SK-MEL-5 (cell line): Measurements from ENCODE around the gene GNPTG. TPM values are rescaled to one million over a fixed set of nuclear protein-coding genes. Genes with fewer than 3 reads are reported as not detected.

Source experiments
- DNase-seq: peaks from one replicate; pipeline ENCODE4 v3.0.0-alpha.2; 2016; ENCODE audit warnings: low read depth, low spot score
- in situ Hi-C: cut with HindIII; loops from 2 replicates; pipeline ENCODE4 v1.10.0; 2016; ENCODE audit warnings: low sequenced_read_pairs, high pct_unique_total_duplicates, low pct_unique_long_range_greater_than_20kb
- polyA plus RNA-seq, 2 experiments: library from polyadenylated mRNA; depleted of rRNA; stranded (reverse); fragments of >200 nt; gene quantifications; 2 replicates each; pipeline ENCODE4 v1.2.3, GENCODE V29; 2015
- total RNA-seq: library from RNA; depleted of rRNA; stranded (reverse); fragments of >200 nt; shearing (Covaris generic); gene quantifications from 2 replicates; pipeline ENCODE4 v1.2.3, GENCODE V29; 2014; rRNA removed

Gene GNPTG
- 102 and 110 TPM in 2 replicates for total RNA-seq
- polyA plus RNA-seq (2015; cell fraction: cytosol; rRNA removed), result 176 and 209 TPM in 2 replicates
- polyA plus RNA-seq (2015; cell fraction: nucleus; rRNA removed), result 75.2 and 99.0 TPM in 2 replicates

- in situ Hi-C loops, result no loop called here
- DNase-seq, result peak; percentile 72
These were observed at the start of gene GNPTG, which contains the start of gene TSR3 for GRCh38 chr16:1351582-1352362. GNPTG (plus strand) TSS chr16:1351931; CDS start chr16:1351966, 35 bp downstream. TSR3 (minus strand) TSS chr16:1351878; CDS start chr16:1351804, 74 bp downstream.

- no peak for DNase-seq
- in situ Hi-C loops, result no loop called here
These were observed 45.9 kb upstream of the GNPTG start for GRCh38 chr16:1305823-1306222.

DNA sequence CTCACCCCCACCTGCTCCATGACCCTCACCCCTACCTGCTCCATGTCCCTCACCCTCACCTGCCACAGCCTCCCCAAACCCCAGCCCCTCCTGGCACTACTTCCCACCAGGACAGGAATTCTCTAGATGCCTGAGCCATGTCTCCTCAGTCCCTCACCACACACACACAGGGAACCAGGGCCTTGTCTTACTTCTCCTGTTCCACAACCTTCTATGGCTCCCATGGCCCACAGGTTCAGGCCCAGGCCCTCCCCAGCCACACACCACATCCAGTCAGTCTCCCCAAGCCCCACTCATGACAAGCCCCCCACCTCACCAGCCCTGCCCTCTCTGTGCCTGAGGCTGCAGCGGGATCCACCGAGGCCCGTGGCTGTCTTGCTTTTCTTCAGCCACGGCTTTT lies 45.4 kb upstream of the GNPTG start:
- in situ Hi-C loops, result no loop called here
- no peak for DNase-seq

DNA sequence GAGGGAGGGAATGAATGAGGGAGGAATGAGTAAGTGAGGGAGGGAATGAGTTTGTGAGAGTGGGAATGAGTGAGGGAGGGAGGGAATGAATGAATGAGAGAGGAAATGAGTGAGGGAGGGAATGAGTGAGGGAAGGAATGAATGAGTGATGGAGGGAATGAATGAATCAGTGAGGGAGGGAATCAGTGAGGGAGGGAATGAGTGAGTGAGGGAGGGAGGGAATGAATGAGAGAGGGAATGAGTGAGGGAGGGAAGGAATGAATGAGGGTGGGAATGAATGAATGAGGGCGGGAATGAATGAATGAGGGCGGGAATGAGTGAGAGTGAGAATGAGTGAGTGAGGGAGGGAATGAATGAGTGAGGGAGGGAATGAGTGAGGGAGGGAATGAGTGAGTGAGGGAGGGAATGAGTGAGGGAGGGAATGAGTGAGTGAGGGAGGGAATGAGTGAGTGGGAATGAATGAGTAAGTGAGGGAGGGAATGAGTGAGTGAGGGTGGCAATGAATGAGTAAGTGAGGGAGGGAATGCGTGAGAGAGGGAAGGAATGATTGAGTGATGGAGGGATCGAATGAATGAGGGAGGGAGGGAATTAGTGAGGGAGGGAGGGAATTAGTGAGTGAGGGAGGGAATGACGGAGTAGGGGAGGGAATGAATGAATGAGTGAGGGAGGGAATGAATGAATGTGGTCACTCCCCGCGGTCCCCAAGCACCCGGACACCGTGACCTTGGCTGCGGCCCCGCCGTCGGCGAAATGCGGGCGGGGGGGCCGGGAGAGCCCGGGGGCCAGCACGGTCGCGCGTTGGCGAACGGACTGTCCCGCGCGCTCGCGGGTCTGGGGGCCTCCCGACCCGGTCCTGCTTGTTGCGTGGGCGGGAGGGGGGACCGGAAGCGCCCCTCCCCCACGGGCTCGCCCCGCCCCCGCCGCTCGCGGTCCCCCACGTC lies 43.4 kb upstream of the GNPTG start:
- DNase-seq, result no peak
- in situ Hi-C loops, result no loop called here

GRCh38 chr16:1308977-1309885 lies 42.5 kb upstream of the GNPTG start, which contains the start of gene UBE2I:
UBE2I (plus strand) TSS chr16:1309636; CDS start chr16:1314031, 4,395 bp downstream.
- peak; percentile 96 for DNase-seq
- in situ Hi-C loops, result no loop called here

GRCh38 chr16:1309888-1310831 lies 41.6 kb upstream of the GNPTG start:
- no peak for DNase-seq
- in situ Hi-C loops, result no loop called here

GRCh38 chr16:1310832-1311200 lies 40.9 kb upstream of the GNPTG start:
- in situ Hi-C loops, result no loop called here

GRCh38 chr16:1311212-1311737 lies 40.5 kb upstream of the GNPTG start:
- in situ Hi-C loops, result no loop called here
- no peak for DNase-seq

More at GRCh38 chr16:1310832-1311200, 40.9 kb upstream of the GNPTG start:
- no peak for DNase-seq

DNA sequence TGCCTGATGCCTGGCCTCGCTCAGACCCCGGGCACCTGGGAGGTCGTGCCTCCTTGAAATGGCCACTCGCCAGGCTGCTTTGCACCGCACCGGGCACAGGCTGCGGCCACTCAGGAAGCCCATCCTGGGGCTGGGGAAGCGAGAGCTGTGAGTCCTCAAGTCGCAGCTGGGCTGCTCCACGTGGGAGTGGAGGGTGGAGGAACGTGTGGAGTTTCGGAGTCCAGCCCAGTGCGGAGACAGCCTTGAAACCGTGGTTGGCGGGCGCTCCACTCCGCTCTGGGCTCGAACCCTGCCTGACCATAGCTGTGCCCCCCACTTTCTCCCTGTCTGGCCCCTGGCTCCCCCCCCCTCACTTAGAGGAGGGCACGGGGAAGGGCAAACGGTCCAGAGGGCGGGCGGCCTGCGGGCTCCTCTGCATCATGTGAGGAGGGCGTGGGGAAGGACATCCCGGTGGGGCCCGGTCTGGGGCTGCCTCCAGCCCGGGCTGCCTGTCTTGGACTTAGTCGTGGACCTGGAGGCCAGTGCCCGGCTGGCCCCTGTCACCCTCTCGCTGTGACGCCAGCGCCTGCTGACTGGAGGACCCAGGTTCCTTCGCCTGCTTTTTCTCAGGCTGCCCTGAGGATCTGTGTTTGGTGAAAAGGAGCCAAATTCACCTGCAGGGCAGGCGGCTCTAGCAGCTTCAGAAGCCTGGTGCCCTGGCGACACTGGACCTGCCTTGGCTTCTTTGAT lies 39.8 kb upstream of the GNPTG start:
- in situ Hi-C loops, result no loop called here

GRCh38 chr16:1312467-1312816 lies 39.3 kb upstream of the GNPTG start:
- in situ Hi-C loops, result no loop called here

More for the DNA sequence above, 39.8 kb upstream of the GNPTG start:
- no peak for DNase-seq

GRCh38 chr16:1312903-1313302 lies 38.8 kb upstream of the GNPTG start:
- in situ Hi-C loops, result no loop called here
- no peak for DNase-seq

More at GRCh38 chr16:1312467-1312816, 39.3 kb upstream of the GNPTG start:
- no peak for DNase-seq

- in situ Hi-C loops, result no loop called here
These were observed 37.9 kb upstream of the GNPTG start for GRCh38 chr16:1313721-1314369.

GRCh38 chr16:1314399-1315068 lies 37.2 kb upstream of the GNPTG start:
- in situ Hi-C loops, result no loop called here
- DNase-seq, result no peak

More at GRCh38 chr16:1313721-1314369, 37.9 kb upstream of the GNPTG start:
- no peak for DNase-seq
